Measurements from ENCODE around the gene FOXO6.

GRCh38 chr1:41347276-41347675 is 14.0 kb upstream of the FOXO6 start:
- TF ChIP-seq RAD51 (IDR thresholded peaks at IDR 0.05) (no peak), STAT1 (conservative IDR thresholded peaks at IDR 0.05) (no peak), EP300 (IDR thresholded peaks at IDR 0.05; ENCODE audit: borderline replicate concordance in 1 of 2, control insufficient read depth in 1 of 2, low read depth in 2 of 2, low read length in 2 of 2) (no peak), PML (IDR thresholded peaks at IDR 0.05; ENCODE audit: low read length) (no peak), EZH2 (IDR thresholded peaks at IDR 0.05; ENCODE audit: borderline replicate concordance, control insufficient read depth, low read depth, low read length) (no peak)
